Lung (tissue), 12 donors: ENCODE results near the gene B4GALT2. TPM values are rescaled to one million over a fixed set of nuclear protein-coding genes. Genes with fewer than 3 reads are reported as not detected.
A peak's percentile ranks its signal among the peaks of the same experiment; 100 is the strongest.

Experiments
- ATAC-seq: fragments of 200-7000 bp; cut with Tn5 transposase; one replicate; pipeline ENCODE4 v1.9.1; 2020; ENCODE audit warnings: moderate number of reproducible peaks; ENCODE audit not compliant: insufficient read depth, low FRiP score
- DNase-seq, 3 donors: peaks; one replicate each; pipeline ENCODE4 v3.0.0-alpha.2; 2013 to 2017
- H3K27ac ChIP-seq, 2 donors: one replicate each; pipeline ENCODE4 v1.5.1; 2013; ENCODE audit warnings: mild to moderate bottlenecking in 2 of 2, moderate library complexity in 2 of 2, control low read depth in 1 of 2, inconsistent platforms in 1 of 2, low read depth in 1 of 2, low read length in 1 of 2
- H3K27me3 ChIP-seq, 3 donors: one replicate each; pipeline ENCODE4 v1.5.1; 2013; ENCODE audit warnings: low read length in 2 of 3; ENCODE audit not compliant: control insufficient read depth in 3 of 3, insufficient read depth in 3 of 3
- H3K36me3 ChIP-seq, 4 donors: one replicate each; pipeline ENCODE4 v1.5.1; 2013; ENCODE audit warnings: low read length in 4 of 4, mild to moderate bottlenecking in 1 of 4, moderate library complexity in 1 of 4; ENCODE audit not compliant: control insufficient read depth in 4 of 4, insufficient read depth in 4 of 4
- H3K4me1 ChIP-seq, 5 donors: one replicate each; pipeline ENCODE4 v1.5.1; 2013; ENCODE audit warnings: low read length in 5 of 5, mild to moderate bottlenecking in 2 of 5, moderate library complexity in 1 of 5; ENCODE audit not compliant: control insufficient read depth in 5 of 5, insufficient read depth in 5 of 5
- H3K4me3 ChIP-seq: one replicate; pipeline ENCODE4 v1.5.1; 2013; ENCODE audit warnings: mild to moderate bottlenecking, control low read depth, moderate library complexity
- H3K9ac ChIP-seq, 2 donors: one replicate each; pipeline ENCODE4 v1.5.1; 2013; ENCODE audit warnings: low read length in 2 of 2, control low read depth in 1 of 2; ENCODE audit not compliant: insufficient read depth in 1 of 2
- H3K9me3 ChIP-seq, 4 donors: one replicate each; pipeline ENCODE4 v1.5.1; 2013; ENCODE audit warnings: low read length in 3 of 4, mild to moderate bottlenecking in 1 of 4, moderate library complexity in 1 of 4; ENCODE audit not compliant: control insufficient read depth in 4 of 4, insufficient read depth in 3 of 4
- WGBS, 2 donors: extraction: QIAGEN DNeasy Blood & Tissue Kit; methylation state at CpG; one replicate each; pipeline ENCODE4 v1.1.7; 2013; 5-methylcytosine and 5-hydroxymethylcytosine counted together
- polyA plus RNA-seq, 2 donors: library from polyadenylated mRNA; stranded (reverse); fragments of 200-250 nt; gene quantifications; one replicate each; pipeline ENCODE4 v1.2.1, GENCODE V29; 2013
- total RNA-seq, 2 donors: library from RNA; depleted of rRNA in 1 of 2; stranded (reverse); fragments of >200 nt in 1 of 2; gene quantifications; one replicate each; pipeline ENCODE4 v1.2.1, GENCODE V29; 2014 to 2021
- TF ChIP-seq, protein P1 (sequence below): IDR thresholded peaks from 2 replicates; pipeline ENCODE4 v1.5.1; 2012; ENCODE audit warnings: mild to moderate bottlenecking; ENCODE audit errors: control extremely low read depth, extremely low read depth
- donor health status: control.
- donor health status: control.
- donor health status: Bipolar disorder and iron deficiency.
- donor health status: healthy.
- donor health status: DM: yes; HTN: yes; CAD: no.

Gene B4GALT2
- total and polyA plus RNA-seq, 4 donors = 13.6 to 40.9 (median 30.5) TPM

- Histone ChIP-seq H3K4me1 (peaks cover 0 to 15% (median 0%) of the 10 kb centered on the region in 5 donors), H3K9me3 (no peaks in the 10 kb centered on the region), H3K27me3 (no peaks in the 10 kb centered on the region), H3K27ac (peak within 1 kb of the TSS; percentile 49 to 50), H3K4me3 (peak within 1 kb of the TSS; percentile 71), H3K9ac (peak within 1 kb of the TSS in 1 of 2 donors; percentile 11), H3K36me3 (peaks cover 4 to 19% (median 5%) of the 10 kb centered on the region in 4 donors)
- ATAC-seq (peak; percentile 92), DNase-seq (peak; percentile 97 to 99 (median 98))
- WGBS, 2 donors = 1% methylated on average over 47 of the region's 47 CpGs
- TF ChIP-seq, protein P1, sequence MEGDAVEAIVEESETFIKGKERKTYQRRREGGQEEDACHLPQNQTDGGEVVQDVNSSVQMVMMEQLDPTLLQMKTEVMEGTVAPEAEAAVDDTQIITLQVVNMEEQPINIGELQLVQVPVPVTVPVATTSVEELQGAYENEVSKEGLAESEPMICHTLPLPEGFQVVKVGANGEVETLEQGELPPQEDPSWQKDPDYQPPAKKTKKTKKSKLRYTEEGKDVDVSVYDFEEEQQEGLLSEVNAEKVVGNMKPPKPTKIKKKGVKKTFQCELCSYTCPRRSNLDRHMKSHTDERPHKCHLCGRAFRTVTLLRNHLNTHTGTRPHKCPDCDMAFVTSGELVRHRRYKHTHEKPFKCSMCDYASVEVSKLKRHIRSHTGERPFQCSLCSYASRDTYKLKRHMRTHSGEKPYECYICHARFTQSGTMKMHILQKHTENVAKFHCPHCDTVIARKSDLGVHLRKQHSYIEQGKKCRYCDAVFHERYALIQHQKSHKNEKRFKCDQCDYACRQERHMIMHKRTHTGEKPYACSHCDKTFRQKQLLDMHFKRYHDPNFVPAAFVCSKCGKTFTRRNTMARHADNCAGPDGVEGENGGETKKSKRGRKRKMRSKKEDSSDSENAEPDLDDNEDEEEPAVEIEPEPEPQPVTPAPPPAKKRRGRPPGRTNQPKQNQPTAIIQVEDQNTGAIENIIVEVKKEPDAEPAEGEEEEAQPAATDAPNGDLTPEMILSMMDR = no peak
Measured at GRCh38 chr1:43969746-43970466, 9.1 kb upstream of the B4GALT2 start, which contains the start of gene DPH2. TSS of gene DPH2 (plus strand) at chr1:43970010. CDS start at chr1:43970176, 166 bp downstream.

DNA sequence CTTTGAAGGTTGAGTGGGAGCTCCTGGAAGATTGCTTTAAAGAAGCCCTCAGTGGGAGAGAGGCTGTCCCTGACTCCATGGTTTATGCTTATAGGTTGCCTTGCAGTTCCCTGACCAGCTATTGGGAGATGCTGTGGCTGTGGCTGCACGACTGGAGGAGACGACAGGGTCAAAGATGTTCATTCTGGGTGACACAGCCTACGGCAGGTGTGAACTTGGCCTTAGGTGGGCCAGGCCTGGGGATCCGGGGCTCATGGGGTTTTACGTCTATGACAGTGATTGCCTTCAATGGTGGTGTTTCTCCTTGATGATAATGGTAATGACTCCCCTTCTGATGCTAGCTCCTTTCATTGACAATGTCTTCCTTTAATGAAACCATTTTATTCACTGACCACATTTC is 8.5 kb upstream of the B4GALT2 start:
- H3K4me3 ChIP-seq = peak overlapping the region; percentile 71
- WGBS, 2 donors = 53 to 71% methylated on average over 5 of the region's 5 CpGs
- no peaks in the 10 kb centered on the region for H3K27me3 ChIP-seq
- DNase-seq (no peak), ATAC-seq (no peak)
- H3K9me3 ChIP-seq = no peaks in the 10 kb centered on the region
- H3K9ac ChIP-seq = no peak overlapping the region
- TF ChIP-seq, protein P1 = no peak
- peaks cover under 1 to 19% (median 5%) of the 10 kb centered on the region in 4 donors for H3K36me3 ChIP-seq
- H3K4me1 ChIP-seq = peaks cover 0 to 17% (median 0%) of the 10 kb centered on the region in 5 donors
- H3K27ac ChIP-seq = no peak overlapping the region

DNA sequence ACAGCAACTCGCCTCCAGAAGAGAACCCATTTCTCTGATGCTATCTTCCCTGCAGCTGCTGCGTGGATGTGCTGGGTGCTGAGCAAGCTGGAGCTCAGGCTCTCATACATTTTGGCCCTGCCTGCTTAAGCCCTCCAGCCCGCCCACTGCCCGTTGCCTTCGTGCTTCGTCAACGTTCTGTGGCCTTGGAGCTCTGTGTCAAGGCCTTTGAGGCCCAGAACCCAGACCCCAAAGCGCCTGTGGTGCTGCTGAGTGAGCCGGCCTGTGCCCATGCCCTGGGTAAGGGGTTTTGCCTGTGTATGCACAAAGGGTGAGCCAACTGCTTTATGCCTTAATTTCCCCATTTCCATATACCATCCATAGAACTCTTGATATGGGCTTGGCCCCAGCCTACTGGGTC is 8.1 kb upstream of the B4GALT2 start:
- H3K4me3 ChIP-seq = peak overlapping the region; percentile 71
- no peak overlapping the region for H3K9ac ChIP-seq

More for the DNA sequence above, 8.1 kb upstream of the B4GALT2 start:
- Histone ChIP-seq H3K9me3 (no peaks in the 10 kb centered on the region), H3K4me1 (peaks cover 0 to 21% (median 4%) of the 10 kb centered on the region in 5 donors), H3K27me3 (no peaks in the 10 kb centered on the region), H3K27ac (no peak overlapping the region), H3K36me3 (peaks cover 0 to 16% (median 5%) of the 10 kb centered on the region in 4 donors)
- ATAC-seq (no peak), DNase-seq (no peak)
- TF ChIP-seq, protein P1 = no peak
- 93 to 95% methylated on average over 9 of the region's 9 CpGs for WGBS, 2 donors
